Measurements from ENCODE around the gene YY1. TPM values are rescaled to one million over a fixed set of nuclear protein-coding genes. Genes with fewer than 3 reads are reported as not detected.

The YY1 gene
- total and polyA plus RNA-seq, 9 of the 15 experiments (the other 6 are each of a cell fraction or from before 2014, with no cell fraction given) = 20.8 to 74.2 (median 46.7) TPM

GRCh38 chr14:100237735-100238418 lies 1.1 kb upstream of the YY1 start:
- Histone ChIP-seq H3K9ac (ENCODE audit: insufficient read depth in 1 of 2, low read depth in 2 of 2, low read length in 2 of 2) (peak overlapping the region; percentile 94 to 99), H3K36me3 (ENCODE audit: control insufficient read depth, insufficient read depth, low read length) (peaks cover 34% of the 10 kb centered on the region), H3K9me3 (replicated peaks; ENCODE audit: control insufficient read depth, insufficient read depth, low read depth, low read length) (no peaks in the 10 kb centered on the region), H3K9me1 (ENCODE audit: control insufficient read depth, insufficient read depth, low read length) (no peaks in the 10 kb centered on the region), H3K79me2 (ENCODE audit: control insufficient read depth, insufficient read depth, low read length) (peaks cover 88% of the 10 kb centered on the region), H4K20me1 (replicated peaks; ENCODE audit: control insufficient read depth, insufficient read depth, low read length) (peaks cover 30% of the 10 kb centered on the region), H3K4me2 (ENCODE audit: insufficient read depth, low read length) (peak overlapping the region; percentile 82), H3K4me1 (replicated peaks in 1 of 2; ENCODE audit: control insufficient read depth in 2 of 2, insufficient read depth in 2 of 2, low read length in 2 of 2) (peaks cover 10 to 13% of the 10 kb centered on the region in 2 experiments; a peak in 4 of 5 replicates), H3K27ac (ENCODE audit: extremely low read depth, low read depth, low read length) (peak overlapping the region; percentile 98), H3K27me3 (ENCODE audit: control insufficient read depth in 2 of 2, insufficient read depth in 2 of 2, low read length in 2 of 2) (no peaks in the 10 kb centered on the region), H3K4me3 (peak overlapping the region; percentile 96), H2AFZ (ENCODE audit: low read depth, low read length) (no peak overlapping the region)
- intact Hi-C loops (cut with micrococcal nuclease) (loop anchor here (2.0 to 5.0 kb wide), 3 partner anchors 17 to 171 kb away; partner anchors contain the start of gene EVL), in situ Hi-C loops (cut with MboI) (no loop called here)
- CTCF ChIA-PET (ENCODE audit: low intra/inter-chr PET ratio) = no interaction called here
- no TSS peak for BruUV-seq (replicated peaks)
- no peak for FAIRE-seq
- WGBS (ENCODE audit: insufficient coverage, low coverage, missing lambda C conversion rate) = under 1% methylated on average over 31 of the region's 64 CpGs
- POLR2A ChIA-PET = interaction anchor here (0.6 to 4.5 kb wide), 7 partner anchors 9 to 1399 kb away, joined by 3 to 46 read pairs (median 4); no protein-coding TSS in a partner anchor
- DNase-seq (ENCODE audit: extremely low read depth in 1 of 4, low spot score in 3 of 4) = peak in 2 of 4 experiments; percentile 44 to 65
- peak; percentile 57 for ATAC-seq
- peak; percentile 41; the same call in 1 of the 2 replicates for TF ChIP-seq ZFX (CRISPR knock-in tag; IDR thresholded peaks at IDR 0.05)
- TF ChIP-seq YY1 (IDR thresholded peaks at IDR 0.05; ENCODE audit: borderline replicate concordance in 1 of 3, control insufficient read depth in 1 of 3, extremely low read depth in 1 of 3, insufficient read depth in 3 of 3, insufficient read length in 1 of 3, insufficient replicate concordance in 2 of 3, low read depth in 1 of 3, low read length in 2 of 3) = peak in 1 of 3 experiments; percentile 35
- TF ChIP-seq U2AF2 (optimal IDR thresholded peaks at IDR 0.05; ENCODE audit: low read depth, low read length) = no peak
- no peak for TF ChIP-seq GTF2F1 (IDR thresholded peaks at IDR 0.05; ENCODE audit: low read depth, low read length)
- 0 out of 2 replicates have a peak, but pooled peaks have one; percentile 29 for TF ChIP-seq ZC3H4 (CRISPR knock-in tag; IDR thresholded peaks at IDR 0.05; ENCODE audit: borderline replicate concordance)
- TF ChIP-seq E2F1 (CRISPR knock-in tag; IDR thresholded peaks at IDR 0.05) = no peak
- no peak for TF ChIP-seq MYBL2 (IDR thresholded peaks at IDR 0.05; ENCODE audit: low read depth)
- no peak for TF ChIP-seq MYBL2 (CRISPR knock-in tag; IDR thresholded peaks at IDR 0.05; ENCODE audit: borderline replicate concordance)
- TF ChIP-seq TCF3 (CRISPR knock-in tag; IDR thresholded peaks at IDR 0.05) = no peak
- TF ChIP-seq ELK3 (CRISPR knock-in tag; IDR thresholded peaks at IDR 0.05) = no peak
- no peak for TF ChIP-seq HDAC1 (IDR thresholded peaks at IDR 0.05)
- TF ChIP-seq BCLAF1 (IDR thresholded peaks at IDR 0.05; ENCODE audit: borderline replicate concordance in 1 of 2, control insufficient read depth in 1 of 2, low read depth in 2 of 2, low read length in 1 of 2) = peak in 1 of 2 experiments; percentile 86; a peak in 2 of 4 replicates
- TF ChIP-seq L3MBTL2 (IDR thresholded peaks at IDR 0.05) = no peak
- peak; percentile 38 for TF ChIP-seq KDM5B (IDR thresholded peaks at IDR 0.05; ENCODE audit: insufficient replicate concordance, low read depth, low read length)
